Measurements from ENCODE around the gene MSI2. TPM values are rescaled to one million over a fixed set of nuclear protein-coding genes. Genes with fewer than 3 reads are reported as not detected.

The MSI2 gene
- total and polyA plus RNA-seq, 8 donors, result 35.0 to 49.5 (median 47.5) TPM

GRCh38 chr17:57539529-57540301 lies 283.4 kb downstream of the MSI2 start:
- H3K27ac ChIP-seq, result no peak overlapping the region
- no peaks in the 10 kb centered on the region for H3K27me3 ChIP-seq
- ATAC-seq, result no peak
- H3K4me1 ChIP-seq, result peaks cover 0 to 9% of the 10 kb centered on the region in 2 donors
- no peak for TF ChIP-seq CTCF (IDR thresholded peaks at IDR 0.05)
- intact Hi-C loops (cut with DNase I), result no loop called here
- H3K9me3 ChIP-seq, result no peaks in the 10 kb centered on the region
- DNase-seq, result no peak
- no peak overlapping the region for H3K4me3 ChIP-seq
- no peaks in the 10 kb centered on the region for H3K36me3 ChIP-seq

- Histone ChIP-seq H3K4me1 (peaks cover 0 to 9% of the 10 kb centered on the region in 2 donors), H3K36me3 (no peaks in the 10 kb centered on the region), H3K27me3 (no peaks in the 10 kb centered on the region), H3K27ac (no peak overlapping the region), H3K9me3 (no peaks in the 10 kb centered on the region), H3K4me3 (no peak overlapping the region)
- no peak for TF ChIP-seq CTCF (IDR thresholded peaks at IDR 0.05)
- ATAC-seq (no peak), DNase-seq (no peak)
- intact Hi-C loops (cut with DNase I), result no loop called here
Measured at GRCh38 chr17:57540596-57540995, 284.3 kb downstream of the MSI2 start.

GRCh38 chr17:57541049-57541448 lies 284.7 kb downstream of the MSI2 start:
- Histone ChIP-seq H3K9me3 (no peaks in the 10 kb centered on the region), H3K4me1 (peaks cover 0 to 9% of the 10 kb centered on the region in 2 donors), H3K27ac (no peak overlapping the region), H3K36me3 (no peaks in the 10 kb centered on the region), H3K27me3 (no peaks in the 10 kb centered on the region), H3K4me3 (no peak overlapping the region)
- ATAC-seq, result no peak
- TF ChIP-seq CTCF (IDR thresholded peaks at IDR 0.05), result no peak
- no peak for DNase-seq
- intact Hi-C loops (cut with DNase I), result no loop called here

- no peak for DNase-seq
- Histone ChIP-seq H3K36me3 (no peaks in the 10 kb centered on the region), H3K9me3 (no peaks in the 10 kb centered on the region), H3K4me3 (no peak overlapping the region), H3K27ac (no peak overlapping the region), H3K4me1 (peaks cover 0 to 9% of the 10 kb centered on the region in 2 donors), H3K27me3 (no peaks in the 10 kb centered on the region)
- no peak for ATAC-seq
- no peak for TF ChIP-seq CTCF (IDR thresholded peaks at IDR 0.05)
- intact Hi-C loops (cut with DNase I), result no loop called here
Measured at GRCh38 chr17:57541472-57542394, 285.4 kb downstream of the MSI2 start.

GRCh38 chr17:57542510-57542909 lies 286.2 kb downstream of the MSI2 start:
- Histone ChIP-seq H3K9me3 (no peaks in the 10 kb centered on the region), H3K36me3 (no peaks in the 10 kb centered on the region), H3K27me3 (no peaks in the 10 kb centered on the region), H3K4me1 (peaks cover 0 to 9% of the 10 kb centered on the region in 2 donors), H3K27ac (no peak overlapping the region), H3K4me3 (no peak overlapping the region)
- ATAC-seq, result no peak
- TF ChIP-seq CTCF (IDR thresholded peaks at IDR 0.05), result no peak
- DNase-seq, result no peak
- intact Hi-C loops (cut with DNase I), result no loop called here

Measured in left lung (tissue), 10 donors.